ENCODE results near the gene SYNE1.

DNA sequence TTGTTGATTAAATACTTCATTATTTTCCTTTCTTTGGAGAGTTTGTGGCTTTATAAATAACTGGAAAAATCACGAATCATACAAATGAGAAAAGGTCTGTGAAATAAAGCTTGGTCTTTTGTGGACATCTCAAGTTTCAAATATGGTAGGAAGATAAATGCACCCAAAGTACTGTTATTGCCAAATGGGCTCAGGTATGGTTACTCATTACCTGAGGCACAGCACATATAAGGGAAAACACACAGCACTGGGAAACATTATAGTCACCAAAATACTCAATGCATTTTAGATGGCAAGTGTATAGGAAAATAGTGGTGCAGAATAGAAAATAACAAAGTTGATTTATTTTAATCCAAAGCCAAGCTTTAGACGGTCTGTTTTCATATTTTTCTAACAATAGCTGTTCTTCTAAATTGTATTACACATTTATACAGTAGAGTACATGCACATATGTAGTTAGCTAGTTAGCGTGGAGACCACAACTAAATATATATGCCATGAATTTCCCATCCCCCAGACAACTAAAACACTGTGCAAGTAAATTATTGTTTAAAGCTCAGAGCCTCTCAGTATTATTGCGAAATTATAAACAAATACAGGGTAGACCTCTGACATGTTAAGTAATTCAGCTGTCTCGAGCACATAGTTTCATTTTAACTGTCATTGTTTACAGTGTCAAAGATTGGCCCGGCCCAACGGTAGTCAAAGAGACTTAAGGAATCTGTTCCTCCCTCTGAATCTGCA, 336.0 kb downstream of the SYNE1 start:
- TF ChIP-seq, protein P1, sequence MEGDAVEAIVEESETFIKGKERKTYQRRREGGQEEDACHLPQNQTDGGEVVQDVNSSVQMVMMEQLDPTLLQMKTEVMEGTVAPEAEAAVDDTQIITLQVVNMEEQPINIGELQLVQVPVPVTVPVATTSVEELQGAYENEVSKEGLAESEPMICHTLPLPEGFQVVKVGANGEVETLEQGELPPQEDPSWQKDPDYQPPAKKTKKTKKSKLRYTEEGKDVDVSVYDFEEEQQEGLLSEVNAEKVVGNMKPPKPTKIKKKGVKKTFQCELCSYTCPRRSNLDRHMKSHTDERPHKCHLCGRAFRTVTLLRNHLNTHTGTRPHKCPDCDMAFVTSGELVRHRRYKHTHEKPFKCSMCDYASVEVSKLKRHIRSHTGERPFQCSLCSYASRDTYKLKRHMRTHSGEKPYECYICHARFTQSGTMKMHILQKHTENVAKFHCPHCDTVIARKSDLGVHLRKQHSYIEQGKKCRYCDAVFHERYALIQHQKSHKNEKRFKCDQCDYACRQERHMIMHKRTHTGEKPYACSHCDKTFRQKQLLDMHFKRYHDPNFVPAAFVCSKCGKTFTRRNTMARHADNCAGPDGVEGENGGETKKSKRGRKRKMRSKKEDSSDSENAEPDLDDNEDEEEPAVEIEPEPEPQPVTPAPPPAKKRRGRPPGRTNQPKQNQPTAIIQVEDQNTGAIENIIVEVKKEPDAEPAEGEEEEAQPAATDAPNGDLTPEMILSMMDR (conservative IDR thresholded peaks at IDR 0.05; ENCODE audit: low read length) = no peak
- TF ChIP-seq EZH2phosphoT487 (IDR thresholded peaks at IDR 0.05; ENCODE audit: borderline replicate concordance, low read depth, low read length) = no peak

All from OCI-LY7 (cell line).